Thoracic aorta endothelial cell (primary cell): Measurements from ENCODE around the gene USP37. TPM values are rescaled to one million over a fixed set of nuclear protein-coding genes. Genes with fewer than 3 reads are reported as not detected.

ENCODE experiments used
- small RNA-seq: library from RNA; depleted of rRNA; stranded (forward); fragments of <200 nt; gene quantifications from one replicate; pipeline ENCODE3, GENCODE V24; 2012
- total RNA-seq: library from RNA; depleted of rRNA; stranded (reverse); fragments of >200 nt; gene quantifications from 2 replicates; pipeline ENCODE4 v1.2.3, GENCODE V29; 2012

The USP37 gene
- total RNA-seq, result 21.1 and 21.3 TPM in 2 replicates

GRCh38 chr2:218568190-218569037, at the start of gene USP37, which contains the start of gene CNOT9:
Gene USP37, minus strand, starts transcription at chr2:218568351. Its CDS starts 9,698 bp downstream, at chr2:218558653.
Gene CNOT9, plus strand, starts transcription at chr2:218568839. Its CDS starts 116 bp downstream, at chr2:218568955.

GRCh38 chr2:218607436-218608115, 39.4 kb upstream of the USP37 start, which contains the start of gene PLCD4:
Gene PLCD4, plus strand, starts transcription at chr2:218607899. Its CDS starts 7,841 bp downstream, at chr2:218615740.

GRCh38 chr2:218418717-218419458, 149.3 kb downstream of the USP37 start, which contains the start of gene VIL1:
Gene VIL1, plus strand, starts transcription at chr2:218419123. Its CDS starts 4,656 bp downstream, at chr2:218423779.

Small RNA genes within 50 kb of the gene (small RNA-seq; reads per million reads assigned to genes)
- 731 reads per million, percentile 99 among the genes with 10 or more reads in this experiment for gene MIR26B
- not detected for gene RNU6-136P

Other genes with a start within 250 kb of the USP37 start
- not detected in 2 replicates for gene CATIP, start 211.5 kb downstream of the USP37 start, total RNA-seq
- gene SLC11A1, start 186.1 kb downstream of the USP37 start, total RNA-seq, result 0.13 TPM in 1 of 2 replicates, not detected in the other
- 58.5 and 63.2 TPM in 2 replicates for gene CTDSP1, start 168.5 kb downstream of the USP37 start, total RNA-seq
- gene VIL1, start 149.2 kb downstream of the USP37 start, total RNA-seq, result not detected in 2 replicates
- gene CNOT9, start 488 bp upstream of the USP37 start, total RNA-seq, result 87.9 and 115 TPM in 2 replicates
- 0.79 and 2.3 TPM in 2 replicates for gene PLCD4, start 39.5 kb upstream of the USP37 start, total RNA-seq
- gene ZNF142, start 91.3 kb upstream of the USP37 start, total RNA-seq, result 21.4 and 24.7 TPM in 2 replicates
- 44.9 and 46.7 TPM in 2 replicates for gene BCS1L, start 91.3 kb upstream of the USP37 start, total RNA-seq
- 20.3 and 24.2 TPM in 2 replicates for gene RNF25, start 103.7 kb upstream of the USP37 start, total RNA-seq
- gene STK36, start 103.7 kb upstream of the USP37 start, total RNA-seq, result 23.5 and 24.8 TPM in 2 replicates
- gene TTLL4, start 142.5 kb upstream of the USP37 start, total RNA-seq, result 18.9 and 21.8 TPM in 2 replicates
- gene CYP27A1, start 213.8 kb upstream of the USP37 start, total RNA-seq, result 4.1 and 6.4 TPM in 2 replicates